HG03558 (cell line): ENCODE data around the gene WDR62.
"Not testable (repeated sequence)": the region's sequence is repeated elsewhere in the genome, so short reads cannot be mapped to it uniquely, and the experiment has no call there.

Experiments used
- ATAC-seq: cut with Tn5 transposase; IDR thresholded peaks from one replicate; pipeline ENCODE4 v1.9.1; 2021; ENCODE audit warnings: moderate number of reproducible peaks; ENCODE audit not compliant: unreplicated experiment; ENCODE audit errors: extremely low read depth

WDR62 gene

DNA sequence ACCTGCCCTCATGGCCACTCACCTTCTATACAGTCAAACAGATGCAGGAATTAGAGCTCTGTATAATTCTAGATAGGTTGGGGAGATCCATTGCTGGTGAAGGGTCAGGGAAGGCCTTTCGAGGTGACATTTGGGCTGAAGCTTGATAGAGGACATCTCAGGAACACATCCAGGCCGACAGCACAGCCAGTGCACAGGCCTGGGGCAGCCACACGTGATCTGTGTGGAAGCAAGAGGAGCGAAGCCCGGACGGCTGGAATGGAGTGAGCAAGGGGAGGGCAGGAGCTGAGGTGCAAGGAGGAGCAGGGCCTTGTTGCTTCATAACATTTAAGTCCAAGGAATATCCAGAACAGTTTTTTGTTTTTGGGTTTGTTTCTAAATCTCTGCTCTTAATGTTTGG is 51.7 kb downstream of the WDR62 start:
- no peak for ATAC-seq

DNA sequence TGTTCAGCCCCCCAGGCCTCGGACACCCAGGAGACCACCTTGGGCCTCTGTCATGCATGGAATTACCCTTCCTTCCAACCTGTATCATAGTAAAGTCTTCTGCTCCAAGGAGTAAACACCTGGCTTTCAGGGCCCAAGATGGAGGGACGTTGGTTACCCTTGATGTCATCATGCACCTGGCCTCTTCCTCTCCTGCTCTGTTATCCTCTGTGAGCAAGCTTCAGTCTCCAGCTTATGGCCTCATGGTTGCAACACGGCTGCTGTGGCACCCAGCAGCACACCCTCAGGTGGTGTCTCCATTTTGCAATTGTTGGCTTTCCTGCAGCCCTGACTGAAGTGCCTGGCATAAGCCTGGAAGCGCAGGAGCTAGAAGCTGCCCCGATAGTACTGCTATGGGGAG is 52.3 kb downstream of the WDR62 start:
- no peak for ATAC-seq

DNA sequence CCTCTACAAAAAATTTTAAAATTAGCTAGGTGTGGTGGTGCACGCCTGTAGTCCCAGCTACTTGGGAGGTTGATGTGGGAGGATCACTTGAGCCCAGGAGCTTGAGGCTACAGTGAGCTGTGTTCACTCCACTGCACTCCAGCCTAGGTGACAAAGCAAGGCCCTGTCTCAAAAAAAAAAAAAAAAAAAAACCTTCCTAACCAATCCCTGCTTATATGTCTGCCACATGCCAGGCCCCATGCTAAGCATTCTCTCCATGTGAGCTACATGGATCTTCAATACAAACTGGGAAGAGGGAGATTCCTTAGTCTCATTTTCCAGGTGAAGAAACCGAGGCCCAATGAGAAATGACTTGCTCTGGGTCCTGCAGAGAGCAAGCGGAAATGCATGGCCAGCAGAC is 54.0 kb downstream of the WDR62 start:
- ATAC-seq: no peak

DNA sequence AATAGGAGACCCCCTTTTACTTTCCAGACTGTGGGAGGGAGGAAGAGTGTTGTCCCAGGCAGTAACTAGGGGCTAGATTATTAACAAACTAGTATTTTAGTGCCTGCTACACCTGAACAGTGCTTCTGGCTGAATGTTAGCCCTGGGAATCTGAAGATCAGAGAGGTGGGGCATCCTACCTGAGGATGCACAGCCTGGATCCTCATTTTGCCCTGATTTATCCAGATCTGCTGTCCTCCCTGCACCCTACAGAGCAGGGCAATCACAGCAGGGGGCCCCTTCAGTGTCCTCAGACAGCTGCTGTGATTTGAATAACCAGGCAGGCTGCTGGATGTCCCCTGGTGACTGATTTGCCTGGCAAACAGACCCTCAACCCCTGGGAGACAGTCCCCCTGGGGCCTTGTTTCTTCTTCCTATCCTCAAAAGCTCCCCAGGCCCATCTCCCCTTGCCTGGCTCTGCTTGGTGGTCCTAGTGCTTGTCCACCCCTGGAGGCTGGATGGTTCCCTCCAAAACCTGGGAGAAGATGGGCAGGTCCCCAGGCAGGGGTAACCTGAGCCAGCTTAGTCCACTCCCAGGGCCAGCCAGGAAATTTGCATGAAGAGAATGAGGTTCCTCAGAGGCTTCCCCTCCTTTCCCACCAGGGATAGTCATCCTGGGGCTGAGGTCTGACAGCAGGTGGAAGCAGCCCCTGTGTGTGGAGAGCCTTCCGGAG is 55.9 kb downstream of the WDR62 start, which contains the start of gene OVOL3:
OVOL3 (plus strand) TSS at position 657 of the 713 bp plus-strand sequence. CDS start 60 bp downstream, outside the sequence.
- ATAC-seq: no peak

DNA sequence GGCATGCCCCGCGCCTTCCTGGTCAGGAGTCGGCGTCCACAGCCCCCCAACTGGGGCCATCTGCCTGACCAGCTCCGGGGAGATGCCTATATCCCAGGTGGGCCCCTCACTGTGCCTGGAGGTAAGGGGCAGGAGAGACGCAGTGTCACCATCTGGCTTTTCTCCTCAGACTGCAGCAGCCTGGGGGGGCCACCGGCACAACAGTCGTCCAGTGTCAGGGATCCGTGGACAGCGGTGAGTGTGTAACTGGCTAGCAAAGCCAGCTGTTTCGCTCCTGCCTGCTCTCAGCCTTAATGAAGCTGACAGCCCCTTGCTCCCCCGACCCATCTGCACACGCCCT is 56.5 kb downstream of the WDR62 start:
- no peak for ATAC-seq

DNA sequence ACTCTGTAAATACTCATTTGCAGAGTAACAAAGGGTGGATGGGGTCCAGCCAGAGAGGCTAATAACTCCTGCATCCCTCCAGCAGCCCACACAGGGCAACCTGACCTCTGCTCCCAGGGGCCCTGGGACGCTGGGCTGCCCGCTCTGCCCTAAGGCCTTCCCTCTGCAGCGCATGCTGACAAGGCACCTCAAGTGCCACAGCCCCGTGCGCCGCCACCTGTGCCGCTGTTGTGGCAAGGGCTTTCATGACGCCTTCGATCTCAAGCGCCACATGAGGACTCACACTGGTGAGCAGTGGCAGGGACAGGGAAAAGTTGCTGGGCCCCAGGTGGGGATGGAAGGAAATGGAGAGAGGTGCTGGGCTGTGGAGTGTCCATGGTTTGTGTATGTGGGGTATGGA is 58.0 kb downstream of the WDR62 start:
- no peak for ATAC-seq

DNA sequence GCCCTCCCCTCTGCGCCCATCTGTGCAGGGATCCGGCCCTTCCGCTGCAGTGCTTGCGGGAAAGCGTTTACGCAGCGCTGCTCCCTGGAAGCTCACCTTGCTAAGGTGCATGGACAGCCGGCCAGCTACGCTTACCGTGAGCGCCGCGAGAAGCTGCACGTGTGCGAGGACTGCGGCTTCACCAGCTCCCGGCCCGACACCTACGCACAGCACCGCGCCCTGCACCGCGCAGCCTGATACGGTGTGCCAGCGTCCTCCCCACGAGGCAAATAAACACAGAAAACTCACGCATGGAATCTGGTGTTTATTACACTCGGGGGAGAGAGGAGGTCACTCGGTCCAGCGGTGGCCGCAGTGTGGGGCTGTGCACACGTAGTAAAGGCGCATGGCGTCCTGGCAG is 58.7 kb downstream of the WDR62 start:
- no peak for ATAC-seq

DNA sequence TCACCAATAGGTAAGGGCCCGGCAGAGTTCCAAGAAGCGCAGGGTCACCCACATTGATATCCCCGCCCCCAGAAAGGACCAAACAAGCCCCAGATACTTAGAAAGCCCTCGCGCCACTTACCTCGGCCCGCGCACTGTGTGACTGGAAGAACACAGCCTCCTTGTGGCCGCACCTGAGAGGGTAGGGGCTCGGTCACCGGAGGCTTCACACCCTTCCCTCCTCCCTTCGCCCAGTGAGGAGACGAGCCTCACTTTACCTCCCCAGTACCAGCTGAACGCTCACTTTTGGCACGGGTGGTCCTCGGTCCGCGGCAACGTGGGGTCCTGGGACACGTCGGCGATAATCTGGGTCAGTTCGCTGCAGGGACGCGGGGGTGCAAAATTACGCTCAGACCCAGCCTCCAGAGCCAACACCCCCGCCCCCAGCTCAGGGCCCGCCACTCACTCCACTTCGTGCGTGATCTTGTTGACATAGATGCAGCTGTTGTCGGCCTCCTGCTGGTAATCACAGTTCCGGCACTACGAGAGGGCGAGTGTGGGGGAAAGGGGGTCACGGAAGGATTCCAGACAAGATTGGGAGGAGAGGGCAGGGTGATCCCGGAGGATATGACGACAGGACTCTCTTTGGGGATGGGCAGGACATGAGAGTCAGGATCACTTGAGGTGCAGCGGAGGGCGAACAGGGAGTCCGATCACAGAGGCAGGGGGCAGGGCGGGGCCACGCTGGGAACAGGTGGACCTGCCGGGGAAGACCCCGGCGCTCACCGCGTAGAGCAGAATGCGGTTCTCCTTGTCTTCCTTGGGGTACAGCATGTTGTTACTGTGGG is 59.4 kb downstream of the WDR62 start:
- ATAC-seq: no peak

DNA sequence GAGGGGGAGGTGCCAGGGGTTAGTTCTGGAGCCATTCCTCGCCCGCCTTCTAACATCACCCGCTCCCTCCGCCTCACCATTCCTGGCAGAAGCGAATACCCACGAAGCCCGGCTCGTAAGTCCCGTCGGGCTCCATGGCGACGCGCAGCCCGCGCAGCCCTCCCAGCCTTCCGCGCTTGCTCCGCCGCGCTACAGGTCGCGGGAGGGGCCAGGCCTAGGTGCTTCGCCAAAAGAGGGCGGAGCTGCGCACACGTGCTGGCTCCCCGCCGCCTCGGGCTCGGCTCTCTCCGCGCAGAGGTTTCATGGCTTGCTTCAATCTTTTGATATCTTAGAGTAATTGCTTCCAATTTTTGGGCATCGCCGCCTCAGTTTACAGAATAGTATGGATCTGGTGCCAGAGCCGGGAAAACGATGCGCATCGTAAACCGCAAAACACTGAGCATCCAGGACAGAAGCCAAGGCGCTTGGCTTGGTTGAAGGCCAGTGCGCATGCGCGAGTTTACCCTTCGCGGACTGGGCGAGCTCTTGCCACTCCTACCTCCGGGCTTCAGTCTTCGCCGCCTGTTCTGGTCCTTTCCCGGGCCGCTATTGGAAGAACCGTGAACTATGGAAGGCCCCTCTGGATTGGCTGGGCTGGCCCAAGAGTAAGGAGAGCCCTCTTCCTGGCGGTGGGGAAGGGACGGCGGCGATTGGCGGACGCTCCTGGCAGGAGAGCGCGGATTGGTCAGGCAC is 60.2 kb downstream of the WDR62 start, which contains the start of gene POLR2I:
POLR2I (minus strand) TSS at position 155 of the 732 bp plus-strand sequence; CDS start at position 136, 19 bp downstream.
- peak; percentile 66 for ATAC-seq

DNA sequence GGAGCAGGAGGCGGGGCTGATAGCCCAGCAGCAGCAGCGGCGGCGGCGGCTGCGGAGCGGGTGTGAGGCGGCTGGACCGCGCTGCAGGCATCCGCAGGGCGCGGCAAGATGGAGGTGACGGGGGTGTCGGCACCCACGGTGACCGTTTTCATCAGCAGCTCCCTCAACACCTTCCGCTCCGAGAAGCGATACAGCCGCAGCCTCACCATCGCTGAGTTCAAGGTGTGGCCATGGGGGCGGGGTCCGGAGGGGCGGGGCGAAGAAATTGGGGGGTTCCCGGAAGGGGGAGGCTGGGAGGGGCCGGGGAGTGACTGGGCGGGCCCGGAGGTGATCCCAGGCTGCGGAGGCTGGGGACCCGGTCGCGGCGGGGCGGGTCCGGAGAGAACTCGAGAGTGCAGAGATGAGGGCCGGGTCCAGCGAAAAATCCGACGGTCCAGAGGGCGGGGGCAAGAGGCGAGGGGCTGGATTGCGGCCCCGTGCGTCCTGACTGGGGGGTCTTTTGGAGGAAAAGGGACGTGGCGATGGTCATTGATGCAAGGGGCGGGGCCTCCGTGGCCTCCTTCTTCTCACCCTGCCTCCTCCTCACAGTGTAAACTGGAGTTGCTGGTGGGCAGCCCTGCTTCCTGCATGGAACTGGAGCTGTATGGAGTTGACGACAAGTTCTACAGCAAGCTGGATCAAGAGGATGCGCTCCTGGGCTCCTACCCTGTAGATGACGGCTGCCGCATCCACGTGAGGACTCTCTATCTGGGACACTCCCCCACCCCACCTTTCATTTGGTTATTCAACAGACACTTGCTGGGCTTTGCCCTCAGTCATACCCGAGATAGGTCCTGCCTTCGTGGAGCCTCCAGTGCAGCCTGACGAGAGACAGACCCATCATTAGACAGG is 61.0 kb downstream of the WDR62 start, which contains the start of gene TBCB:
TBCB (plus strand) TSS at position 16 of the 891 bp plus-strand sequence; CDS start at position 109, 93 bp downstream.
- ATAC-seq: peak; percentile 5

DNA sequence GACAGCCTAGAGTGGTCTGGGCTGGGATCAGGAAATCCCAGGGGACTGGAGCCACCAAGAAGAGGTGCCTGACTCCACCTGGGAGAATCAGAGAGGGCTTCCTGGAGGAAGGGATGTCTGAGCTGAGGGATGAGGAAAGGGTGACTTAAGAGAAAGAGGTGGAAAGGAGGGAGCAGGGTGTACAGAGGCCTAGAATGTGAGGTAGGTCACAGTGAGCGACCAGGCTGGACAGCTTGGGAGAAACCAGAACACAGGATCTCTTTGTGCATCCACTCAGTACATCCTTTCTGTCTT is 61.6 kb downstream of the WDR62 start:
- ATAC-seq: no peak

DNA sequence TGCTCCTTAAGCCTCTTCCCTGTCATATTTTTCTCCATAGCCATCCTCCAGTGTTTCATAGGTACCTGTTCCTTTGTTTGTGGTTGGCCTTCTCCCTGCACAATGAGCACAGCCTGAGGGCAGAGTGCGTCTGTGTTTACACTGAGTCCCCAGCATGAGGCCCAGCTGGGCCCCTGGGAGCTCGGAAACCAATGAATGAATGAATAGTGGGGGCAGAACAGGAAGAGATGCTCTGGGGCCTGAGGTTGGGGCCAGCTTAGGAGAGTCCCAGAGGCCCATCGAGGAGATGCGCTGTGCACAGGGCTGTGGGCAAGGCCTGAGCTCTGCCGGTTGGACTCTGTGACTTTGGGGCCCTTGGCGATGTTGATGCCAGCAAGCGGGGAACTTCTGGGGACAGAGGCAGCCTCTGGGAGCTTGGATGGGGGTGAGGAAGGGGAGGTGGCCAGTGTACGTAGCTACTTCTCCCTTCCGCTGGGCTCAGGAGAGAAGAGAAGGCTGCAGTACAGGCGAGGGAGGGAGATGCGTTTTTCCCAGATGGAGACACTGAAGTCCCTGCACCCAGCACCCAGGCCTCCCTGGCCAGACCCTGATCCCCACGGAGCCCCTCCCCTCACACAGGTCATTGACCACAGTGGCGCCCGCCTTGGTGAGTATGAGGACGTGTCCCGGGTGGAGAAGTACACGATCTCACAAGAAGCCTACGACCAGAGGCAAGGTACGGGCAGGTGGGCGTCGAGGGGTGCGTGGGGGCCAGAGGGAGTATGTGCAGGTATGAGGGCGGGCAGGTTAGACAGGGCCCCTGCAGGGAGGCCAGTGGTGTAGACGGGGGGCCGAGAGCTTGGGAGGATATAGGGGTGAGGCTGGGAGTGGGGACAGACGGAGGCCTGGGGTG is 65.6 kb downstream of the WDR62 start:
- no peak for ATAC-seq

DNA sequence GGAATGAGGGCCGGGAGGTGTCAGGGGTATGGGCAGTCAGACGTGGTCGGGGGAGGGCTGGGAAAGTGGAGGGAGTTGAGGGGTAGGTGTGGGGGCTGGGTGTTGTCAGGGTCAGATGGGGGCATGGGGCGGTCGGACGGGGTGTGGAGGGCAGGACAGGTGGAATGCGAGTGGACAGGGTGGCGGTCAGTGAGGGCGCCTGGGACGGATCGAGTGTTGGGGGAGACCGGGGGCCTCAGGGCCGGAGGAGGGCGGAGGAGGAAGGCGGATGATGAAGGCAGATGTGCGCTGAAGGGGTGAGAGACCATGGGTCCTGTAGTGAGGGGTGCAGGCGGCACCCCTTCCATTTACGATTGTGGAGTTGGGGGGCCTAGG is 66.3 kb downstream of the WDR62 start:
- no peak for ATAC-seq

DNA sequence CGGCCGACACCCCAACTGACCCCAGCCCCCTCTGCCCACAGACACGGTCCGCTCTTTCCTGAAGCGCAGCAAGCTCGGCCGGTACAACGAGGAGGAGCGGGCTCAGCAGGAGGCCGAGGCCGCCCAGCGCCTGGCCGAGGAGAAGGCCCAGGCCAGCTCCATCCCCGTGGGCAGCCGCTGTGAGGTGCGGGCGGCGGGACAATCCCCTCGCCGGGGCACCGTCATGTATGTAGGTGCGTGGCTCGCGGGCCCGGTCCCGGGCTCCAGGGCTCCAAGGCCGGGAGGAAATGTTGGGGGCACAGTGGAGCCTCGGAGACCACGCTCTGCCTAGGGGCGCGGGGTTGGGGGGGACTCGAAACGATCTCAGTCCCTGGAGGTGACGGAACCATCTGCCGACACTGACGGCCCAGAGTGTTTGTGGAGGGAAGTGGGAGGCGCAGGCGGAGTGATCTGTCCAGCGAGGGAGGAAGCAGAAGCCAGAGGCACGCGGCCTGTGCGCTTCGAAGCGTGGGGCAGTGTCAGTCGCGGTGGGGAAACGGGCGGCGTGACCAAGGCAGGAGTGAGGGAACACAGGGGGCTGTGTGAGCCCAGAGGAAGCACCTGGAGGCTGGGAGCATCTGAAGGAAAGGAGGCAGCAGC is 66.9 kb downstream of the WDR62 start:
- no peak for ATAC-seq

DNA sequence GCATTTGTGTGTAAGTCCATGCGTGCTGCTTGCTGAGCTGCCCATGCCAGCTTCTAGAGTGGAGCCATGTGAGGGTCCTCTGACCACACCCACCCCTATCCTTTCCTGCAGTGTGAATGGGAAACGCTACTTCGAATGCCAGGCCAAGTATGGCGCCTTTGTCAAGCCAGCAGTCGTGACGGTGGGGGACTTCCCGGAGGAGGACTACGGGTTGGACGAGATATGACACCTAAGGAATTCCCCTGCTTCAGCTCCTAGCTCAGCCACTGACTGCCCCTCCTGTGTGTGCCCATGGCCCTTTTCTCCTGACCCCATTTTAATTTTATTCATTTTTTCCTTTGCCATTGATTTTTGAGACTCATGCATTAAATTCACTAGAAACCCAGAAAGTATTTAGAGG is 70.9 kb downstream of the WDR62 start:
- no peak for ATAC-seq

DNA sequence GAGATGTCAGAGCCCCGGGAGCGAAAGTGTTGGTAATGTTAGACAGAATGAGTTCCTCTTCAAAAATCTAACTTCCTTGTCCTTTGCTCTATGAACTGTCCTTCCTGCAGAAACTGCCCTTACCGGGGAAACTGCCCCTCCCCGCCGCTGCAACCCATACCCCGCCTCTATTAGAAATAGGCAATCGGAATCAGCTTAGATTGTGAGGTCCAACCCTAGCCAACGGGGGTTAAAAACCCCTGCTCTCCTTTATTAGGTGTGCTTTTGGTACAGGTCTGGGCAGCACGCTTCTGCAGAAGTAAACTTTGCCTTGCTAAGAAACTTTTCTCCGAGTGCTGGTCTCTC is 73.7 kb downstream of the WDR62 start:
- no peak for ATAC-seq

DNA sequence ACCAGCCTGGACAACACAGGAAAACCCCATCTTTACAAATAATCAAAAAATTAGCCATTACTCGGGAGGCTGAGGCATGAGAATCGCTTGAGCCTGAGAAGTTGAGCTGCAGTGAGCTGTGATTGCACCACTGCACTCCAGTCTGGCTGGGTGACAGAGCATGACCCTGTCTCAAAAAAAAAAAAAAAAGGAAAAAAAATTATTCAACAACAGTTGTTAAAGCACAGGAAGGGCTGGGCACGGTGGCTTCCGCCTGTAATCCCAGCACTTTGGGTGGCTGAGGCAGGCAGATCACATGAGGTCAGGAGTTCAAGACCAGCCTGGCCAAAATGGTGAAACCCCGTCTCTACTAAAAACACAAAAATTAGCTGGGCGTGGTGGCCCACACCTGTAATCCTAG is 76.5 kb downstream of the WDR62 start:
- not testable (repeated sequence) for ATAC-seq

DNA sequence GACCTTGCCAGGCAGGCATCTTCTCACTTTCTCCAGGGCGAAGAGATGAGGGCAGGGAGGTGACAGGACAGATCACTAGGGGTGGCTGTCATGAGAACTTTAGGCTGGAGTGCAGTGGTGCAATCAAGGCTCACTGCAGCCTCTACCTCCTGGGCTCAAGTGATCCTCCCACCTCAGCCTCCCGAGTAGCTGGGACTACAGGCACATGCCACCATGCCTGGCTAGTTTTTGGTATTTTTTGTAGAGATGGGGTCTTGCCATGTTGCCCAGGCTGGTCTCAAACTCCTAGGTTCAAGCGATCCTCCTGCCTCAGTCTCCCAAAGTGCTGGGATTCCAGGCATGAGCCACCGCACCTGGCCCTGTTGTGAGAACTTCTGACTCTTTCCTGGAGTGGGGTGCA is 80.2 kb downstream of the WDR62 start:
- not testable (repeated sequence) for ATAC-seq
